Activated naive CD4-positive, alpha-beta T cell treated with anti-CD3 and anti-CD28 coated beads, Interleukin-2, amount 10 ng/mL, durations not matched to agents 5 hours and 36 hours (primary cell): ENCODE data around the gene DNAJA1. TPM values are rescaled to one million over a fixed set of nuclear protein-coding genes. Genes with fewer than 3 reads are reported as not detected.

Experiments used
- total RNA-seq, 2 experiments: library from RNA; stranded (reverse); gene quantifications; one replicate each; pipeline ENCODE4 v1.2.3, GENCODE V29; 2021

DNAJA1 gene
- total RNA-seq: 100 to 1,000 TPM; 113 to 117 TPM

DNA sequence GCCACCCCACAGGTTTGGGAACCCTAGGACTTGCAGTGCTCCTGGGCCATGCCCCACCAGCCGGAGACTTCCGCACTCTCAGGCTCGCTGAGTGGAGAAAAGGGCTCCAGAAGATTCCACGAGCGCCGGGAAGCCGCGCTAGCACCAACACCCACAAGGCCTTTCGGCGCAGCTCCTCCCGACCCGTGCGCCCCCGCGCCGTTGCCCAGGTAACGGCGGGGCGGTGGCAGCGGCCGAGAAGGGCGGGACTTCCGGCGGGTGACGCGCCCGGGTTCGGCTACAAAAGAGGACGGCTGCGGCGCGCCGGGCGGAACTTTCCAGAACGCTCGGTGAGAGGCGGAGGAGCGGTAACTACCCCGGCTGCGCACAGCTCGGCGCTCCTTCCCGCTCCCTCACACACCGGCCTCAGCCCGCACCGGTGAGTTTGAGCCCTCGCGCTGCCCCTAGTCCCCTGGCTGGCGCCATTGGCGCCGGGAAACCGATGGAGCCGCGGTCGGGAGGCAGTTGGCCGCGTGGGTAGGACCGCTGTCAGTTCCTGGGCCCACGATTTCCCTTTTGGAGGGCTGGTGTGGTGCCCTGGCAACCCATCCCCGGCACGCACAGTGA lies at the start of gene DNAJA1:
TSS of gene DNAJA1 (plus strand) at position 308 of the 606 bp plus-strand sequence. CDS start 1,212 bp downstream, outside the sequence.

DNA sequence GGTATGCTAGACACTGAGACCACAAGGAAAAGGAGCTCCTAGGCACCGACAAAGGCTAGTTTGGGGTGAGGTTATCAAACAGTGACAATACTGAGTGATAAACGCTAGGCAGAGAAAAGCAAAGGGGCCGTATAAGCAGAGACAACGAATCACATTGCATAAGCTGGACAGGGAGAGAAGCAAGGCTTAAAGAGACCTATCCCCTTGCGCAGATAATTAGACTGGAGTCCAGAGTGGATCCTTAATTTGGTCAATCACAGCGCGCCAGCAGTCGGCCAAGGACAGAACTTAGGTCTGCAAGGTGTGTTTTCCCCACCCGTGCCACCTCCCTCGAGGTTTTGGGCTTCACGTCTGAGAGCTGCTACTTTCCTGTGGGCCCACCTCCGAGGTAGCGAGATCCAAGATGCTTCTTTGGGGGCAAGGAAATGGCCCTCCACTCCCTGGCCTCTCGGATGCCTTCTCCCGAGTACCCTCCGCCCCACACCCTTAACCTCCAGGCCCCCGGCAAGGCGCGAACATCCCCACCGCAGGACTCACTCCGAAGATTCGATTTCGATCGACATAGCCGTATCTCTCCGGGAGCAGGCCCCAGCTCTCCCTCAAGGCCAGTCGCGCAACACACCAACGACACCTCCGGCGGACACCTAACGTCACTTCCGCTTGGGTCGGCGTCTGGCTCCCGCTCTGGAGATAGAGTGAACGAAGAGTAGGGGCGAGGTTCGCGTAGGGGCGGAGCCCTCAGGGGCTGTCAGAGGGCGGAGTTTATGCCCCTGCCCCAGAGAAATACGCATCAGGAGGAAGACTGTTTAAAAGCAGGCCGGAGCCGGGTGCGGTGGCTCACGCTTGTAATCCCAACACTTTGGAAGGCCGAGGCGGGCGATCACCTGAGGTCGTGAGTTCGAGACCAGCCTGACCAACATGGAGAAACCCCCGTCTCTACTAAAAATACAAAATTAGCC lies 51.3 kb downstream of the DNAJA1 start, which contains the start of gene SMU1:
TSS of gene SMU1 (minus strand) at position 629 of the 959 bp plus-strand sequence. CDS start at position 563, 66 bp downstream.

Other genes starting within 250 kb of the DNAJA1 start
- not detected for gene TMEM215, start 241.7 kb upstream of the DNAJA1 start, total RNA-seq
- 10 to 100 TPM; 25.5 to 28.7 TPM for gene APTX, start 23.6 kb upstream of the DNAJA1 start, total RNA-seq
- gene SMU1, start 51.4 kb downstream of the DNAJA1 start, total RNA-seq: 10 to 100 TPM; 22.9 to 24.4 TPM
- gene B4GALT1, start 142.1 kb downstream of the DNAJA1 start, total RNA-seq: 10 to 100 TPM; 44.2 to 44.5 TPM
- gene SPINK4, start 214.9 kb downstream of the DNAJA1 start, total RNA-seq: not detected
- gene BAG1, start 239.4 kb downstream of the DNAJA1 start, total RNA-seq: 10 to 100 TPM; 70.2 to 73.5 TPM
- 10 to 100 TPM; 47.8 to 48.4 TPM for gene CHMP5, start 239.8 kb downstream of the DNAJA1 start, total RNA-seq